Colonic mucosa (tissue), 4 donors: Measurements from ENCODE around the gene POMT1. TPM values are rescaled to one million over a fixed set of nuclear protein-coding genes. Genes with fewer than 3 reads are reported as not detected.
"Not testable (repeated sequence)": the region's sequence is repeated elsewhere in the genome, so short reads cannot be mapped to it uniquely, and the experiment has no call there.

Experiments
- DNase-seq: peaks from one replicate; pipeline ENCODE4 v3.0.0-alpha.2; 2020
- H3K27ac ChIP-seq: fragments of 200-600 bp; one replicate; pipeline ENCODE4 v1.8.0; 2021
- H3K27me3 ChIP-seq: fragments of 200-600 bp; one replicate; pipeline ENCODE4 v1.8.0; 2021
- H3K36me3 ChIP-seq: fragments of 200-600 bp; one replicate; pipeline ENCODE4 v1.8.0; 2021
- H3K4me1 ChIP-seq: fragments of 200-600 bp; one replicate; pipeline ENCODE4 v1.8.0; 2021; ENCODE audit warnings: mild to moderate bottlenecking
- H3K4me3 ChIP-seq: fragments of 200-600 bp; one replicate; pipeline ENCODE4 v1.8.0; 2021
- H3K9ac ChIP-seq, 2 donors: one replicate each; pipeline ENCODE4 v1.7.0; 2013; ENCODE audit warnings: control low read depth in 2 of 2, low read depth in 2 of 2, low read length in 2 of 2
- H3K9me3 ChIP-seq: fragments of 200-600 bp; one replicate; pipeline ENCODE4 v1.8.0; 2021
- CTCF ChIP-seq: fragments of 200-600 bp; IDR thresholded peaks from one replicate; pipeline ENCODE4 v1.8.0; 2022; ENCODE audit warnings: antibody characterized with exemption, mild to moderate bottlenecking
- intact Hi-C: fragments of 100-400 bp; cut with DNase I; formaldehyde crosslinking; loops from one replicate; pipeline ENCODE4 v1.14.1; 2022
- total RNA-seq, 2 donors: library from RNA; stranded (reverse); fragmentation: NEBNext Ultra II Directional in 1 of 2; extraction: Animal tissue kit (Norgen Biotek cat#: 25700) in 1 of 2; gene quantifications; one replicate each; pipeline ENCODE4 v1.2.1, GENCODE V29; 2021
- donor health status: healthy.
- donor health status: DM: no; HTN: no; CAD: no.
- donor health status: DM: no; HTN: no; CAD: no.

The POMT1 gene
- 10 to 100 TPM; 24.0 to 28.8 TPM for total RNA-seq

GRCh38 chr9:131502781-131503625, at the start of gene POMT1:
POMT1 (plus strand) TSS chr9:131502918; CDS start chr9:131504219, 1,301 bp downstream.
- intact Hi-C loops, result no loop called here
- TF ChIP-seq CTCF, result no peak
- Histone ChIP-seq H3K27me3 (no peaks in the 10 kb centered on the region), H3K36me3 (no peaks in the 10 kb centered on the region), H3K27ac (peak within 1 kb of the TSS; percentile 42), H3K9me3 (no peaks in the 10 kb centered on the region), H3K9ac (peak within 1 kb of the TSS; percentile 87 to 89), H3K4me1 (peaks cover 4% of the 10 kb centered on the region), H3K4me3 (peak within 1 kb of the TSS; percentile 100)
- peak; percentile 87 for DNase-seq

GRCh38 chr9:131454028-131454427, 48.7 kb upstream of the POMT1 start:
- TF ChIP-seq CTCF, result no peak

GRCh38 chr9:131455655-131456054, 47.1 kb upstream of the POMT1 start:
- DNase-seq, H3K27me3 ChIP-seq, H3K4me3 ChIP-seq, H3K27ac ChIP-seq, H3K9me3 ChIP-seq, H3K4me1 ChIP-seq, intact Hi-C loops, H3K9ac ChIP-seq: not testable (repeated sequence)
- H3K36me3 ChIP-seq, result peaks cover 26% of the 10 kb centered on the region

More at GRCh38 chr9:131454028-131454427, 48.7 kb upstream of the POMT1 start:
- Histone ChIP-seq H3K36me3 (peaks cover 15% of the 10 kb centered on the region), H3K27me3 (no peaks in the 10 kb centered on the region), H3K9me3 (no peaks in the 10 kb centered on the region), H3K4me3 (no peak overlapping the region), H3K27ac (no peak overlapping the region), H3K9ac (no peak overlapping the region), H3K4me1 (no peaks in the 10 kb centered on the region)
- intact Hi-C loops, result no loop called here
- DNase-seq, result no peak

GRCh38 chr9:131457746-131458145, 45.0 kb upstream of the POMT1 start:
- Histone ChIP-seq H3K9ac (no peak overlapping the region), H3K27ac (no peak overlapping the region), H3K4me1 (no peaks in the 10 kb centered on the region), H3K36me3 (peaks cover 26% of the 10 kb centered on the region), H3K9me3 (no peaks in the 10 kb centered on the region), H3K27me3 (no peaks in the 10 kb centered on the region), H3K4me3 (no peak overlapping the region)
- intact Hi-C loops, result no loop called here
- no peak for TF ChIP-seq CTCF
- DNase-seq, result no peak

- Histone ChIP-seq H3K9me3 (no peaks in the 10 kb centered on the region), H3K4me3 (no peak overlapping the region), H3K9ac (no peak overlapping the region), H3K27me3 (no peaks in the 10 kb centered on the region), H3K4me1 (no peaks in the 10 kb centered on the region), H3K27ac (no peak overlapping the region), H3K36me3 (peaks cover 26% of the 10 kb centered on the region)
- intact Hi-C loops, result no loop called here
- TF ChIP-seq CTCF, result no peak
- no peak for DNase-seq
Observed at GRCh38 chr9:131459056-131459455, 43.7 kb upstream of the POMT1 start.

GRCh38 chr9:131461166-131461565, 41.6 kb upstream of the POMT1 start:
- no peak overlapping the region for H3K27ac ChIP-seq
- no peaks in the 10 kb centered on the region for H3K9me3 ChIP-seq
- H3K27me3 ChIP-seq, result no peaks in the 10 kb centered on the region
- intact Hi-C loops, result no loop called here
- H3K4me3 ChIP-seq, result no peak overlapping the region
- TF ChIP-seq CTCF, result no peak
- no peak overlapping the region for H3K9ac ChIP-seq
- H3K4me1 ChIP-seq, result no peaks in the 10 kb centered on the region
- H3K36me3 ChIP-seq, result peaks cover 21% of the 10 kb centered on the region
- no peak for DNase-seq
